Activated CD8-positive, alpha-beta T cell treated with anti-CD3 and anti-CD28 coated beads for 36 hours (primary cell): ENCODE data around the gene ANKRD13A. TPM values are rescaled to one million over a fixed set of nuclear protein-coding genes. Genes with fewer than 3 reads are reported as not detected.
A peak's percentile ranks its signal among the peaks of the same experiment; 100 is the strongest.

Source experiments
- ATAC-seq: fragments of 200-7000 bp; cut with Tn5 transposase; one replicate; pipeline ENCODE4 v1.10.0; 2021; ENCODE audit warnings: mild to moderate bottlenecking, moderate library complexity
- CTCF ChIA-PET: fragments of 350-600 bp; sonication (Branson Sonifier 250); formaldehyde crosslinking; loops from one replicate; lab custom pipeline; 2021; ENCODE audit warnings: antibody characterized with exemption; lab: Charles Lee
- POLR2A ChIA-PET: fragments of 350-600 bp; sonication (Branson Sonifier 250); formaldehyde crosslinking; loops from one replicate; lab custom pipeline; 2021; ENCODE audit warnings: antibody characterized with exemption; lab: Charles Lee
- DNase-seq: peaks from one replicate; pipeline ENCODE4 v3.0.0-alpha.2; 2020
- H3K27ac Mint-ChIP-seq: one replicate; pipeline ENCODE4 v1.8.0; 2021; ENCODE audit warnings: mild to moderate bottlenecking, mixed read lengths
- H3K27me3 Mint-ChIP-seq: one replicate; pipeline ENCODE4 v1.8.0; 2021; ENCODE audit warnings: mixed read lengths
- H3K36me3 Mint-ChIP-seq: one replicate; pipeline ENCODE4 v1.8.0; 2021; ENCODE audit warnings: low read depth, mixed read lengths
- H3K4me1 Mint-ChIP-seq: one replicate; pipeline ENCODE4 v1.8.0; 2021; ENCODE audit warnings: low read depth, mixed read lengths
- H3K4me3 Mint-ChIP-seq: one replicate; pipeline ENCODE4 v1.8.0; 2021; ENCODE audit warnings: mild to moderate bottlenecking, moderate library complexity, mixed read lengths
- H3K9me3 Mint-ChIP-seq: one replicate; pipeline ENCODE4 v1.8.0; 2021; ENCODE audit warnings: mixed read lengths
- intact Hi-C: fragments of 100-400 bp; cut with micrococcal nuclease; formaldehyde crosslinking; loops from one replicate; pipeline ENCODE4 v1.10.0; 2022
- total RNA-seq, 2 experiments: library from RNA; stranded (reverse); gene quantifications; one replicate each; pipeline ENCODE4 v1.2.3, GENCODE V29; 2021
- TF ChIP-seq, protein P1 (sequence below): fragments of 200-600 bp; IDR thresholded peaks from one replicate; pipeline ENCODE4 v1.8.0; 2022; ENCODE audit warnings: antibody characterized with exemption, mild to moderate bottlenecking

The ANKRD13A gene
- total RNA-seq, 2 experiments from 2014 or later: 33.4 to 37.5 TPM

DNA sequence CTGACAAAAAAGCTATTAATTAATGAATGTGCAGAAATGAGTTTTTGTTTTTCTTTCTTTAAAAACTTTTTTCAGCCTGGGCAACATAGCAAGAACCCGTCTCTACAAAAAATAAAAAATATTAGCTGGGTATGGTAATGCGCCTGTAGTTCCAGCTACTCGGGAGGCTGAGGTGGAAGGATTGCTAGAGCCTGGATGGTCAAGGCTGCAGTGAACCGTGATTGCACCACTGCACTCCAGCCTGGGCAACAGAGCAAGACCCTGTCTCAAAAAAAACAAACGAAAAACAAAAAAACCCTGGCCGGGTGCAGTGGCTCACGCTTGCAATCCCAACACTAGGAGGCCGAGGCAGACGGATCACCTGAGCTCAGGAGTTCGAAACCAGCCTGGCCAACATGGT, 11.0 kb upstream of the ANKRD13A start:
- POLR2A ChIA-PET: interaction anchor here (0.8 to 2.6 kb wide), 5 partner anchors 9 to 15 kb away, joined by 3 to 11 read pairs (median 4); partner anchors contain the start of gene ANKRD13A
- intact Hi-C loops: no loop called here
- ATAC-seq (no peak), DNase-seq (no peak)
- Mint-ChIP-seq H3K27me3 (no peaks in the 10 kb centered on the region), H3K27ac (peak overlapping the region; percentile 86), H3K4me3 (no peak overlapping the region), H3K36me3 (peaks cover 53% of the 10 kb centered on the region), H3K9me3 (no peaks in the 10 kb centered on the region), H3K4me1 (peaks cover 53% of the 10 kb centered on the region)
- CTCF ChIA-PET: interaction anchor here (1.1 kb wide), 1 partner anchor 15 kb away, joined by 3 read pairs; no protein-coding TSS in a partner anchor
- TF ChIP-seq, protein P1, sequence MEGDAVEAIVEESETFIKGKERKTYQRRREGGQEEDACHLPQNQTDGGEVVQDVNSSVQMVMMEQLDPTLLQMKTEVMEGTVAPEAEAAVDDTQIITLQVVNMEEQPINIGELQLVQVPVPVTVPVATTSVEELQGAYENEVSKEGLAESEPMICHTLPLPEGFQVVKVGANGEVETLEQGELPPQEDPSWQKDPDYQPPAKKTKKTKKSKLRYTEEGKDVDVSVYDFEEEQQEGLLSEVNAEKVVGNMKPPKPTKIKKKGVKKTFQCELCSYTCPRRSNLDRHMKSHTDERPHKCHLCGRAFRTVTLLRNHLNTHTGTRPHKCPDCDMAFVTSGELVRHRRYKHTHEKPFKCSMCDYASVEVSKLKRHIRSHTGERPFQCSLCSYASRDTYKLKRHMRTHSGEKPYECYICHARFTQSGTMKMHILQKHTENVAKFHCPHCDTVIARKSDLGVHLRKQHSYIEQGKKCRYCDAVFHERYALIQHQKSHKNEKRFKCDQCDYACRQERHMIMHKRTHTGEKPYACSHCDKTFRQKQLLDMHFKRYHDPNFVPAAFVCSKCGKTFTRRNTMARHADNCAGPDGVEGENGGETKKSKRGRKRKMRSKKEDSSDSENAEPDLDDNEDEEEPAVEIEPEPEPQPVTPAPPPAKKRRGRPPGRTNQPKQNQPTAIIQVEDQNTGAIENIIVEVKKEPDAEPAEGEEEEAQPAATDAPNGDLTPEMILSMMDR: no peak

DNA sequence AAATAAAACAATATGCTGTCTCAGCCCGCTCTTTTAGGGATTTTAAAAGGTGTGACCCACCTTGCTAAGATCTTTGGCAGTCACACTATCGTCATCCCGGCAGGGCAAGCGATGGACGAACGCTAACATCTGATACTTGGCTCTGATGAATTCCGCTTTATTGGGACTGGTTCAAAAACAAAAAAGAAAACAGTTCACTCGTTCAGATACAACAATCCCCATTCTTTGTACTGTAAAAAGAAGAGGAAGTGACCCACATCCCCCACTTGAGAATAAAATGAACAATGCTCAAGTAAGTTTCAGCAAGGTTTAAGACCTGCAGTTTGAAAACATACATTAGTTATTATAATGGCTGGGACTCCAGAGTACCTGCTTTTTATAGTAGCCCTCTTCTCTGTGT, 10.3 kb upstream of the ANKRD13A start:
- intact Hi-C loops: no loop called here
- ChIA-PET CTCF (interaction anchor here (1.1 kb wide), 1 partner anchor 16 kb away, joined by 3 read pairs; no protein-coding TSS in a partner anchor), POLR2A (interaction anchor here (0.6 to 1.4 kb wide), 3 partner anchors 9 kb away, joined by 3 to 4 read pairs (median 3); no protein-coding TSS in a partner anchor)
- H3K36me3 Mint-ChIP-seq: peaks cover 47% of the 10 kb centered on the region
- no peaks in the 10 kb centered on the region for H3K27me3 Mint-ChIP-seq
- TF ChIP-seq, protein P1: no peak
- no peaks in the 10 kb centered on the region for H3K9me3 Mint-ChIP-seq
- H3K4me3 Mint-ChIP-seq: no peak overlapping the region
- H3K27ac Mint-ChIP-seq: peak overlapping the region; percentile 20
- H3K4me1 Mint-ChIP-seq: peaks cover 53% of the 10 kb centered on the region
- DNase-seq (no peak), ATAC-seq (no peak)

DNA sequence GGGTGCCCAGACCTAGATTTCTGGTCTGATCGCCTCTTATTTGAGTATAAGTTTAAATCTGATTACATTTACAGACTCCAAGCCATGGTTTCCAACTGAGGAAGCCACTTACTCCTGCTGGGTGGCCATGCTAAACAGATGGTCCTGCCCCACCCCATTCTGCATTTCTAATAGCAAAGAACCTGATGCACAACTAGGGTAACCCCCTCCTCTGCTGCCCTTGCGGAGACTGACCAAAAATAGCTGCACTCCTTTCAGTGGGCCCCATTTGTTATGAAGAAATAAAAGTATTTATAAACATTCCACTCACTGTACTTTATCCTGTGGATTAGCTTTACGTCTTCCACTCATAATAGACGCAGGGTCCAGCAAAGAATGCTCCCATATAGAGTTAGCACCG, 9.8 kb upstream of the ANKRD13A start:
- Mint-ChIP-seq H3K9me3 (no peaks in the 10 kb centered on the region), H3K4me3 (no peak overlapping the region), H3K36me3 (peaks cover 45% of the 10 kb centered on the region), H3K27ac (no peak overlapping the region), H3K27me3 (no peaks in the 10 kb centered on the region), H3K4me1 (peaks cover 57% of the 10 kb centered on the region)
- intact Hi-C loops: no loop called here
- ATAC-seq (no peak), DNase-seq (no peak)
- POLR2A ChIA-PET: interaction anchor here (0.6 kb wide), 1 partner anchor 10 kb away, joined by 3 read pairs; no protein-coding TSS in a partner anchor
- CTCF ChIA-PET: interaction anchor here (1.6 kb wide), 1 partner anchor 144 kb away, joined by 3 read pairs; no protein-coding TSS in a partner anchor
- TF ChIP-seq, protein P1: no peak

DNA sequence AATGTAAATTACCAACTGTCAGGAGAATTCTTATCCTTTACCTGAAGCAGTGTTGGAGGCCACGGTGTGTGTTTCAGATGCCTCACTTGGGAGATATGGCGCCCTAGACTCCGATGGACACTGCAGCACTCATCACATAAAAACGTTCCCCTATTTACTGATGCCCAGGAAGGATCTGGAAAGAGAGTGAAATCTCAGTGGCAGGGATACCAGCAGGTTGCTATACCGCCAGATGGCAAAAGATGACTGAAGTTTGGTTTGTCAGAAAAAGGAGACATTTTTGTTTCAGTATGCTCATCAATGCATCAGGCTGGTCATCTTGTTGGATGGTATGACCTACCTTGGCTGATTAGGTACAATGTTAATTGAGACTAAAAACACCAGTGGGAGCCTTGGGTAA, 7.6 kb upstream of the ANKRD13A start:
- H3K4me3 Mint-ChIP-seq: no peak overlapping the region
- no peak for ATAC-seq
- no peaks in the 10 kb centered on the region for H3K27me3 Mint-ChIP-seq
- TF ChIP-seq, protein P1: no peak
- H3K27ac Mint-ChIP-seq: no peak overlapping the region
- ChIA-PET POLR2A (no interaction called here), CTCF (no interaction called here)
- no peaks in the 10 kb centered on the region for H3K9me3 Mint-ChIP-seq
- intact Hi-C loops: no loop called here
- DNase-seq: no peak
- H3K36me3 Mint-ChIP-seq: peaks cover 34% of the 10 kb centered on the region
- H3K4me1 Mint-ChIP-seq: peaks cover 55% of the 10 kb centered on the region

DNA sequence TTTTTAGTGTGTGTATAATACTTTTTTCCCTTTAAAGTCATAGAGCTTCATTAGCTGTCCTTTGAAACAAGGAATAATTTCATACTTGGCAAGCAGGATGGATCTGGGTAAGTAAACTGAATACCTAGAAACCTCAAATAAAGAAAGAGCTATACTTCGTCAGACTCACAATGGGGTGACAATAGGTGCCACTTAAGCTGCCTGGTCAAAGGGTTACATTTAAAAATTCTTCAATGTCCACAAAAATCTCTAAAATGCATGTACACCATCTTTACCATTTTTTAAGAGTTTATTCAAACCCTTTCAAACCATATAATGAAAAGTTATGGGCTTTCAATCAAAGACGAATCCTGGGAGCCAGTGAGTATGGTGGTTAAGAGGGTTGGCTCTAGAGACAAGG, 6.1 kb upstream of the ANKRD13A start:
- ATAC-seq: no peak
- TF ChIP-seq, protein P1: no peak
- intact Hi-C loops: no loop called here
- POLR2A ChIA-PET: interaction anchor here (0.8 to 4.5 kb wide), 4 partner anchors 9 to 20 kb away, joined by 3 to 16 read pairs (median 4); no protein-coding TSS in a partner anchor
- peak overlapping the region; percentile 47 for H3K27ac Mint-ChIP-seq
- no peaks in the 10 kb centered on the region for H3K9me3 Mint-ChIP-seq
- no peak for DNase-seq
- H3K4me3 Mint-ChIP-seq: peak overlapping the region; percentile 5
- no peaks in the 10 kb centered on the region for H3K27me3 Mint-ChIP-seq
- peaks cover 26% of the 10 kb centered on the region for H3K36me3 Mint-ChIP-seq
- peaks cover 53% of the 10 kb centered on the region for H3K4me1 Mint-ChIP-seq
- CTCF ChIA-PET: interaction anchor here (2.8 kb wide), 1 partner anchor 11 kb away, joined by 11 read pairs; no protein-coding TSS in a partner anchor
